HepG2 (cell line): ENCODE results near the gene ZBTB32. TPM values are rescaled to one million over a fixed set of nuclear protein-coding genes. Genes with fewer than 3 reads are reported as not detected.

ENCODE experiments used
- ARID2 ChIP-seq: sonication (generic); formaldehyde crosslinking; IDR thresholded peaks from 2 replicates; pipeline ENCODE4 v1.8.1; 2022; ENCODE audit warnings: mild to moderate bottlenecking, missing genetic modification reagents, borderline replicate concordance
- FOXO1 ChIP-seq: sonication (generic); formaldehyde crosslinking; IDR thresholded peaks from 2 replicates; pipeline ENCODE4 v1.4.0; 2020; ENCODE audit warnings: missing genetic modification reagents
- FUBP1 ChIP-seq: sonication (generic); formaldehyde crosslinking; IDR thresholded peaks from 2 replicates; pipeline ENCODE4 v1.5.1; 2020; ENCODE audit warnings: missing genetic modification reagents, mild to moderate bottlenecking, borderline replicate concordance
- HDAC2 ChIP-seq: sonication (generic); formaldehyde crosslinking; IDR thresholded peaks from 2 replicates; pipeline ENCODE4 v1.4.0; 2020; ENCODE audit warnings: missing genetic modification reagents
- HES4 ChIP-seq: sonication (generic); formaldehyde crosslinking; IDR thresholded peaks from 2 replicates; pipeline ENCODE4 v1.9.0; 2021; ENCODE audit warnings: mild to moderate bottlenecking, missing genetic modification reagents, borderline replicate concordance
- HNF4G ChIP-seq, 2 experiments: sonication (generic) in 1 of 2; formaldehyde crosslinking in 1 of 2; IDR thresholded peaks; 2 replicates each; pipeline versions ENCODE4 v1.4.0 to v1.6.1; 2011 to 2020; ENCODE audit warnings: borderline replicate concordance in 2 of 2, low read depth in 2 of 2, mild to moderate bottlenecking in 2 of 2, low read length in 1 of 2, missing genetic modification reagents in 1 of 2, moderate library complexity in 1 of 2
- IRF2 ChIP-seq: IDR thresholded peaks from 2 replicates; pipeline ENCODE4 v1.6.1; 2018; ENCODE audit warnings: missing genetic modification reagents, missing compliant biosample characterization
- KDM2A ChIP-seq: sonication (generic); formaldehyde crosslinking; IDR thresholded peaks from 2 replicates; pipeline ENCODE4 v1.4.0; 2020; ENCODE audit warnings: low read depth, missing genetic modification reagents, borderline replicate concordance
- MIER2 ChIP-seq: IDR thresholded peaks from 2 replicates; pipeline ENCODE4 v1.6.1; 2016; ENCODE audit warnings: missing biosample characterization, missing genetic modification reagents
- PREB ChIP-seq: sonication (generic); formaldehyde crosslinking; IDR thresholded peaks from 2 replicates; pipeline ENCODE4 v1.4.0; 2020; ENCODE audit warnings: missing genetic modification reagents
- SMC3 ChIP-seq: IDR thresholded peaks from 2 replicates; pipeline ENCODE4 v1.6.1; 2011; ENCODE audit warnings: low read length, improper control_type of control experiment
- SOX13 ChIP-seq, 3 experiments: fragments of 450-650 bp in 1 of 3; sonication (generic) in 1 of 3; formaldehyde crosslinking in 1 of 3; IDR thresholded peaks in 2 of 3; conservative IDR thresholded peaks in 1 of 3; 2 replicates each; pipeline versions ENCODE4 v1.5.0 to v1.6.1; 2016 to 2020; ENCODE audit warnings: antibody characterized with exemption in 1 of 3, mild to moderate bottlenecking in 1 of 3, missing compliant biosample characterization in 1 of 3, missing genetic modification reagents in 1 of 3, moderate library complexity in 1 of 3
- TP53 ChIP-seq: sonication (generic); formaldehyde crosslinking; conservative IDR thresholded peaks from 2 replicates; pipeline ENCODE4 v1.4.0; 2020; ENCODE audit warnings: missing genetic modification reagents
- ZNF124 ChIP-seq: sonication (generic); formaldehyde crosslinking; IDR thresholded peaks from 2 replicates; pipeline ENCODE4 v1.4.0; 2020; ENCODE audit warnings: missing genetic modification reagents
- ZNF781 ChIP-seq: sonication (generic); formaldehyde crosslinking; IDR thresholded peaks from 2 replicates; pipeline ENCODE4 v1.5.1; 2020; ENCODE audit warnings: borderline replicate concordance, mild to moderate bottlenecking, missing genetic modification reagents; ENCODE audit errors: not compliant biosample characterization
- polyA plus RNA-seq, 8 experiments: library from polyadenylated mRNA; depleted of rRNA in 3 of 8; stranded (reverse) in 7 of 8; unstranded in 1 of 8; fragments of >200 nt; fragmentation: Illumina TruSeq in 4 of 8; extraction: Trizol in 4 of 8; gene quantifications; 2 replicates each; pipeline versions ENCODE4 v1.2.1 to v1.2.3, GENCODE V29; 2011 to 2016; ENCODE audit warnings: low read depth in 4 of 8, missing spikeins in 1 of 8, mixed read lengths in 1 of 8; ENCODE audit not compliant: insufficient read depth in 1 of 8
- total RNA-seq, 5 experiments: library from RNA; depleted of rRNA; stranded (reverse); fragments of >200 nt; fragmentation: Illumina TruSeq; extraction: Trizol; gene quantifications; 2 replicates each; pipeline ENCODE4 v1.2.3, GENCODE V29; 2016; ENCODE audit warnings: low read depth in 1 of 5
- TF ChIP-seq, protein P1 (sequence below): sonication (generic); formaldehyde crosslinking; IDR thresholded peaks from 2 replicates; pipeline ENCODE4 v1.8.0; 2022; ENCODE audit warnings: mild to moderate bottlenecking, missing genetic modification reagents, borderline replicate concordance
- TF ChIP-seq, protein P2 (sequence below): sonication (generic); formaldehyde crosslinking; IDR thresholded peaks from 2 replicates; pipeline ENCODE4 v1.4.0; 2020; ENCODE audit warnings: missing genetic modification reagents
- TF ChIP-seq, protein P3 (sequence below): sonication (generic); formaldehyde crosslinking; IDR thresholded peaks from 2 replicates; pipeline ENCODE4 v1.4.0; 2020; ENCODE audit warnings: missing genetic modification reagents, borderline replicate concordance

ZBTB32 gene
- total and polyA plus RNA-seq, 2 of the 13 experiments (the other 11 are each of a cell fraction or from before 2014, with no cell fraction given): not detected

- TF ChIP-seq FUBP1 (CRISPR knock-in tag): peak; percentile 81; the same call in 1 of the 2 replicates
- 0 out of 2 replicates have a peak, but pooled peaks have one; percentile 11 for TF ChIP-seq MIER2
- no peak for TF ChIP-seq TP53
- TF ChIP-seq, protein P1, sequence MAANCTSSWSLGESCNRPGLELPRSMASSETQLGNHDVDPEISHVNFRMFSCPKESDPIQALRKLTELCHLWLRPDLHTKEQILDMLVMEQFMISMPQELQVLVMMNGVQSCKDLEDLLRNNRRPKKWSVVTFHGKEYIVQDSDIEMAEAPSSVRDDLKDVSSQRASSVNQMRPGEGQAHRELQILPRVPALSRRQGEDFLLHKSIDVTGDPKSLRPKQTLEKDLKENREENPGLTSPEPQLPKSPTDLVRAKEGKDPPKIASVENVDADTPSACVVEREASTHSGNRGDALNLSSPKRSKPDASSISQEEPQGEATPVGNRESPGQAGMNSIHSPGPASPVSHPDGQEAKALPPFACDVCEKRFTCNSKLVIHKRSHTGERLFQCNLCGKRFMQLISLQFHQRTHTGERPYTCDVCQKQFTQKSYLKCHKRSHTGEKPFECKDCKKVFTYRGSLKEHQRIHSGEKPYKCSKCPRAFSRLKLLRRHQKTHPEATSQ (CRISPR knock-in tag): 0 out of 2 replicates have a peak, but pooled peaks have one; percentile 34
- no peak for TF ChIP-seq SMC3
- TF ChIP-seq, protein P2, sequence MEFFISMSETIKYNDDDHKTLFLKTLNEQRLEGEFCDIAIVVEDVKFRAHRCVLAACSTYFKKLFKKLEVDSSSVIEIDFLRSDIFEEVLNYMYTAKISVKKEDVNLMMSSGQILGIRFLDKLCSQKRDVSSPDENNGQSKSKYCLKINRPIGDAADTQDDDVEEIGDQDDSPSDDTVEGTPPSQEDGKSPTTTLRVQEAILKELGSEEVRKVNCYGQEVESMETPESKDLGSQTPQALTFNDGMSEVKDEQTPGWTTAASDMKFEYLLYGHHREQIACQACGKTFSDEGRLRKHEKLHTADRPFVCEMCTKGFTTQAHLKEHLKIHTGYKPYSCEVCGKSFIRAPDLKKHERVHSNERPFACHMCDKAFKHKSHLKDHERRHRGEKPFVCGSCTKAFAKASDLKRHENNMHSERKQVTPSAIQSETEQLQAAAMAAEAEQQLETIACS (CRISPR knock-in tag): 0 out of 2 replicates have a peak, but pooled peaks have one; percentile 17
- peak; percentile 59; the same call in 1 of the 2 replicates for TF ChIP-seq HES4 (CRISPR knock-in tag)
- TF ChIP-seq HDAC2 (CRISPR knock-in tag): peak; percentile 53
- no peak for TF ChIP-seq ARID2 (CRISPR knock-in tag)
- peak; percentile 93 for TF ChIP-seq ZNF781 (CRISPR knock-in tag)
- TF ChIP-seq KDM2A (CRISPR knock-in tag): peak; percentile 82
- TF ChIP-seq, protein P3, sequence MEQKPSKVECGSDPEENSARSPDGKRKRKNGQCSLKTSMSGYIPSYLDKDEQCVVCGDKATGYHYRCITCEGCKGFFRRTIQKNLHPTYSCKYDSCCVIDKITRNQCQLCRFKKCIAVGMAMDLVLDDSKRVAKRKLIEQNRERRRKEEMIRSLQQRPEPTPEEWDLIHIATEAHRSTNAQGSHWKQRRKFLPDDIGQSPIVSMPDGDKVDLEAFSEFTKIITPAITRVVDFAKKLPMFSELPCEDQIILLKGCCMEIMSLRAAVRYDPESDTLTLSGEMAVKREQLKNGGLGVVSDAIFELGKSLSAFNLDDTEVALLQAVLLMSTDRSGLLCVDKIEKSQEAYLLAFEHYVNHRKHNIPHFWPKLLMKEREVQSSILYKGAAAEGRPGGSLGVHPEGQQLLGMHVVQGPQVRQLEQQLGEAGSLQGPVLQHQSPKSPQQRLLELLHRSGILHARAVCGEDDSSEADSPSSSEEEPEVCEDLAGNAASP: peak; percentile 27; the same call in 1 of the 2 replicates
- TF ChIP-seq ZNF124: no peak
- TF ChIP-seq IRF2 (CRISPR knock-in tag): no peak
- no peak for TF ChIP-seq FOXO1 (CRISPR knock-in tag)
- no peak for TF ChIP-seq HNF4G (IDR thresholded peaks at IDR 0.05; ENCODE audit: borderline replicate concordance, low read depth, low read length)
- 0 out of 2 replicates have a peak, but pooled peaks have one; percentile 54 for TF ChIP-seq HNF4G (CRISPR knock-in tag; IDR thresholded peaks at IDR 0.05; ENCODE audit: borderline replicate concordance, low read depth)
- TF ChIP-seq PREB: no peak
- TF ChIP-seq SOX13 (IDR thresholded peaks at IDR 0.05): no peak
- no peak; a peak in 1 of 4 replicates for TF ChIP-seq SOX13 (CRISPR knock-in tag; conservative IDR thresholded peaks at IDR 0.05 in 1 of 2, IDR thresholded peaks at IDR 0.05 in 1 of 2)
Observed at GRCh38 chr19:35715981-35716800, 11.8 kb downstream of the ZBTB32 start (continued).
